Activated CD4-positive, alpha-beta T cell treated with anti-CD3 and anti-CD28 coated beads, Interleukin-2, amount 10 ng/mL, durations not matched to agents 7 days and 5 days (primary cell): ENCODE measurements around the gene PSMC3IP. TPM values are rescaled to one million over a fixed set of nuclear protein-coding genes. Genes with fewer than 3 reads are reported as not detected.

ENCODE experiments used
- CTCF ChIA-PET: fragments of 350-600 bp; sonication (Branson Sonifier 250); formaldehyde crosslinking; loops from one replicate; lab custom pipeline; 2021; ENCODE audit warnings: antibody characterized with exemption; lab: Charles Lee
- POLR2A ChIA-PET: fragments of 350-600 bp; sonication (Branson Sonifier 250); formaldehyde crosslinking; loops from one replicate; lab custom pipeline; 2021; ENCODE audit warnings: antibody characterized with exemption; lab: Charles Lee
- DNase-seq: peaks from one replicate; pipeline ENCODE4 v3.0.0-alpha.2; 2020
- H3K27ac Mint-ChIP-seq: one replicate; pipeline ENCODE4 v1.8.0; 2021; ENCODE audit warnings: mild to moderate bottlenecking, moderate library complexity, mixed read lengths
- H3K27me3 Mint-ChIP-seq: one replicate; pipeline ENCODE4 v1.8.0; 2021; ENCODE audit warnings: mixed read lengths
- H3K36me3 Mint-ChIP-seq: one replicate; pipeline ENCODE4 v1.8.0; 2021; ENCODE audit warnings: low read depth, mixed read lengths
- H3K4me1 Mint-ChIP-seq: one replicate; pipeline ENCODE4 v1.8.0; 2021; ENCODE audit warnings: mixed read lengths
- H3K4me3 Mint-ChIP-seq: one replicate; pipeline ENCODE4 v1.8.0; 2021; ENCODE audit warnings: mild to moderate bottlenecking, moderate library complexity, mixed read lengths
- H3K9me3 Mint-ChIP-seq: one replicate; pipeline ENCODE4 v1.8.0; 2021; ENCODE audit warnings: mixed read lengths
- total RNA-seq, 2 experiments: library from RNA; stranded (reverse); gene quantifications; one replicate each; pipeline ENCODE4 v1.2.3, GENCODE V29; 2021

The PSMC3IP gene
- total RNA-seq, 2 experiments from 2014 or later: 17.4 to 18.5 TPM

GRCh38 chr17:42529061-42529460 is 48.5 kb downstream of the PSMC3IP start:
- H3K4me1 Mint-ChIP-seq: peaks cover 43% of the 10 kb centered on the region
- CTCF ChIA-PET: interaction anchor here (1.2 to 1.7 kb wide), 3 partner anchors 10 to 307 kb away, joined by 3 to 4 read pairs (median 3); no protein-coding TSS in a partner anchor

GRCh38 chr17:42527932-42528331 is 49.6 kb downstream of the PSMC3IP start:
- Mint-ChIP-seq H3K36me3 (no peaks in the 10 kb centered on the region), H3K27ac (no peak overlapping the region), H3K4me3 (no peak overlapping the region), H3K9me3 (no peaks in the 10 kb centered on the region), H3K4me1 (peaks cover 39% of the 10 kb centered on the region), H3K27me3 (peaks cover 3% of the 10 kb centered on the region)
- DNase-seq: no peak
- ChIA-PET POLR2A (no interaction called here), CTCF (interaction anchor here (0.8 to 1.8 kb wide), 13 partner anchors 8 to 346 kb away, joined by 3 to 11 read pairs (median 4); partner anchors contain the start of genes CAVIN1 and NAGLU)

More at GRCh38 chr17:42529061-42529460, 48.5 kb downstream of the PSMC3IP start:
- H3K36me3 Mint-ChIP-seq: no peaks in the 10 kb centered on the region
- POLR2A ChIA-PET: no interaction called here
- no peak overlapping the region for H3K27ac Mint-ChIP-seq
- H3K27me3 Mint-ChIP-seq: peaks cover 8% of the 10 kb centered on the region
- H3K4me3 Mint-ChIP-seq: no peak overlapping the region
- H3K9me3 Mint-ChIP-seq: no peaks in the 10 kb centered on the region
- DNase-seq: no peak

- Mint-ChIP-seq H3K9me3 (no peaks in the 10 kb centered on the region), H3K4me3 (no peak overlapping the region), H3K27me3 (peaks cover 5% of the 10 kb centered on the region), H3K4me1 (peaks cover 30% of the 10 kb centered on the region), H3K36me3 (no peaks in the 10 kb centered on the region), H3K27ac (no peak overlapping the region)
- POLR2A ChIA-PET: no interaction called here
- CTCF ChIA-PET: interaction anchor here (1.0 to 1.8 kb wide), 2 partner anchors 10 to 98 kb away, joined by 3 to 11 read pairs; partner anchors contain the start of gene NAGLU
- no peak for DNase-seq
These were observed 51.5 kb downstream of the PSMC3IP start for GRCh38 chr17:42526031-42526444.

GRCh38 chr17:42525221-42525620 is 52.3 kb downstream of the PSMC3IP start:
- no peak for DNase-seq
- Mint-ChIP-seq H3K9me3 (no peaks in the 10 kb centered on the region), H3K27ac (no peak overlapping the region), H3K36me3 (no peaks in the 10 kb centered on the region), H3K27me3 (peaks cover 7% of the 10 kb centered on the region), H3K4me1 (peaks cover 22% of the 10 kb centered on the region), H3K4me3 (no peak overlapping the region)
- ChIA-PET POLR2A (no interaction called here), CTCF (interaction anchor here (0.7 kb wide), 1 partner anchor 505 kb away, joined by 4 read pairs; the partner anchor contains the start of gene NKIRAS2)

GRCh38 chr17:42522798-42523278 is 54.7 kb downstream of the PSMC3IP start:
- CTCF ChIA-PET: interaction anchor here (0.6 to 1.2 kb wide), 2 partner anchors 10 to 210 kb away, joined by 3 read pairs; no protein-coding TSS in a partner anchor
- Mint-ChIP-seq H3K27ac (no peak overlapping the region), H3K9me3 (no peaks in the 10 kb centered on the region)

More at GRCh38 chr17:42522798-42523278, 54.7 kb downstream of the PSMC3IP start:
- Mint-ChIP-seq H3K27me3 (peaks cover 7% of the 10 kb centered on the region), H3K4me3 (no peak overlapping the region), H3K4me1 (peaks cover 5% of the 10 kb centered on the region), H3K36me3 (no peaks in the 10 kb centered on the region)
- DNase-seq: no peak
- POLR2A ChIA-PET: no interaction called here

Other genes with a start within 250 kb of the PSMC3IP start
- 100 to 1,000 TPM; 114 to 121 TPM for gene STAT3, start 189.3 kb downstream of the PSMC3IP start, total RNA-seq
- 1 to 10 TPM; 1.5 to 1.6 TPM for gene CAVIN1, start 154.5 kb downstream of the PSMC3IP start, total RNA-seq
- 1 to 10 TPM; 4.9 to 8.9 TPM for gene ATP6V0A1, start 118.9 kb downstream of the PSMC3IP start, total RNA-seq
- gene NAGLU, start 41.5 kb downstream of the PSMC3IP start, total RNA-seq: 10 to 100 TPM; 16.4 to 18.8 TPM
- gene HSD17B1, start 24.8 kb downstream of the PSMC3IP start, total RNA-seq: under 1 TPM; 0.73 to 0.97 TPM
- 10 to 100 TPM; 72.5 to 86.1 TPM for gene COASY, start 15.6 kb downstream of the PSMC3IP start, total RNA-seq
- 10 to 100 TPM; 56.7 to 62.3 TPM for gene MLX, start 10.6 kb downstream of the PSMC3IP start, total RNA-seq
- 10 to 100 TPM; 60.2 to 65.9 TPM for gene RETREG3, start 31.6 kb upstream of the PSMC3IP start, total RNA-seq
- gene TUBG1, start 32.0 kb upstream of the PSMC3IP start, total RNA-seq: 10 to 100 TPM; 61.6 TPM
- gene TUBG2, start 81.6 kb upstream of the PSMC3IP start, total RNA-seq: 1 to 10 TPM; 6.7 to 7.2 TPM
- 1 to 10 TPM in 1 of 2 experiments, under 1 TPM in 1; 0.85 to 1.3 TPM for gene PLEKHH3, start 99.3 kb upstream of the PSMC3IP start, total RNA-seq
- under 1 TPM; 0.65 to 0.87 TPM for gene CCR10, start 104.1 kb upstream of the PSMC3IP start, total RNA-seq
- gene CNTNAP1, start 104.8 kb upstream of the PSMC3IP start, total RNA-seq: 1 to 10 TPM in 1 of 2 experiments, under 1 TPM in 1; 0.81 to 1.0 TPM
- 10 to 100 TPM; 52.6 to 54.0 TPM for gene EZH1, start 167.3 kb upstream of the PSMC3IP start, total RNA-seq
- gene RAMP2, start 183.5 kb upstream of the PSMC3IP start, total RNA-seq: not detected
- 10 to 100 TPM; 51.9 to 59.4 TPM for gene VPS25, start 195.7 kb upstream of the PSMC3IP start, total RNA-seq
- under 1 TPM; 0.47 to 0.77 TPM for gene WNK4, start 202.9 kb upstream of the PSMC3IP start, total RNA-seq
- gene COA3, start 221.0 kb upstream of the PSMC3IP start, total RNA-seq: 10 to 100 TPM; 41.2 to 45.1 TPM
- not detected for gene CNTD1, start 221.1 kb upstream of the PSMC3IP start, total RNA-seq
- 10 to 100 TPM; 87.0 to 87.6 TPM for gene BECN1, start 246.6 kb upstream of the PSMC3IP start, total RNA-seq